Smooth muscle cell (in vitro differentiated cells): ENCODE measurements around the gene MED12L. TPM values are rescaled to one million over a fixed set of nuclear protein-coding genes. Genes with fewer than 3 reads are reported as not detected.
A peak's percentile ranks its signal among the peaks of the same experiment; 100 is the strongest.

Experiments
- DNase-seq: peaks from one replicate; lab custom pipeline; 2025; ENCODE audit not compliant: unreplicated experiment; lab: John Stamatoyannopoulos, UW
- H2AFZ ChIP-seq: fragments of 200-600 bp; sonication (generic); 2 replicates; pipeline ENCODE4 v1.6.0; 2016; ENCODE audit warnings: antibody characterized with exemption, low read depth, mild to moderate bottlenecking
- H3F3A ChIP-seq: fragments of 200-600 bp; sonication (generic); 2 replicates; pipeline ENCODE4 v1.6.0; 2017; ENCODE audit warnings: antibody characterized with exemption, low read depth
- H3K27ac ChIP-seq: fragments of 200-600 bp; sonication (generic); 2 replicates; pipeline ENCODE4 v1.5.1; 2016; ENCODE audit warnings: low read depth, mild to moderate bottlenecking
- H3K27me3 ChIP-seq: fragments of 200-600 bp; sonication (generic); 2 replicates; pipeline ENCODE4 v1.6.1; 2016; ENCODE audit warnings: low read depth, mild to moderate bottlenecking
- H3K36me3 ChIP-seq: fragments of 200-600 bp; sonication (generic); 2 replicates; pipeline ENCODE4 v1.5.1; 2016; ENCODE audit warnings: low read depth
- H3K4me1 ChIP-seq: fragments of 200-600 bp; sonication (generic); 2 replicates; pipeline ENCODE4 v1.5.1; 2016; ENCODE audit warnings: low read depth
- H3K4me2 ChIP-seq: fragments of 200-600 bp; sonication (generic); 2 replicates; pipeline ENCODE4 v1.6.0; 2016; ENCODE audit warnings: mild to moderate bottlenecking
- H3K4me3 ChIP-seq: fragments of 200-600 bp; sonication (generic); 2 replicates; pipeline ENCODE4 v1.5.1; 2016; ENCODE audit warnings: mild to moderate bottlenecking
- H3K79me2 ChIP-seq: fragments of 200-600 bp; sonication (generic); 2 replicates; pipeline ENCODE4 v1.6.0; 2016; ENCODE audit warnings: low read depth, mild to moderate bottlenecking
- H3K9ac ChIP-seq: fragments of 200-600 bp; sonication (generic); 2 replicates; pipeline ENCODE4 v1.6.0; 2016; ENCODE audit warnings: low read depth
- H3K9me3 ChIP-seq: fragments of 200-600 bp; sonication (generic); replicated peaks from 2 replicates; pipeline ENCODE4 v1.5.1; 2016; ENCODE audit warnings: low read depth
- H4K20me1 ChIP-seq: fragments of 200-600 bp; sonication (generic); 2 replicates; pipeline ENCODE4 v1.6.0; 2016; ENCODE audit warnings: low read depth
- WGBS: methylation state at CpG from one replicate; pipeline ENCODE4 v1.1.7; 2016; ENCODE audit warnings: low lambda C conversion rate; 5-methylcytosine and 5-hydroxymethylcytosine counted together
- polyA plus RNA-seq: library from polyadenylated mRNA; unstranded; fragments of >200 nt; fragmentation: Nextera tagmentation; extraction: Ambion mirVana; gene quantifications from 2 replicates; pipeline ENCODE4 v1.2.1, GENCODE V29; 2016
- total RNA-seq: library from RNA; depleted of rRNA; stranded (reverse); fragments of >200 nt; gene quantifications from 2 replicates; pipeline ENCODE4 v1.2.3, GENCODE V29; 2014
- TF ChIP-seq, protein P1 (sequence below): fragments of 200-600 bp; sonication (generic); IDR thresholded peaks from 2 replicates; pipeline ENCODE4 v1.5.1; 2017; ENCODE audit warnings: borderline replicate concordance, mild to moderate bottlenecking, antibody characterized with exemption; ENCODE audit not compliant: insufficient read depth, poor library complexity, severe bottlenecking

Gene MED12L
- total and polyA plus RNA-seq, 2 experiments from 2014 or later, result 0.26 to 1.5 TPM

DNA sequence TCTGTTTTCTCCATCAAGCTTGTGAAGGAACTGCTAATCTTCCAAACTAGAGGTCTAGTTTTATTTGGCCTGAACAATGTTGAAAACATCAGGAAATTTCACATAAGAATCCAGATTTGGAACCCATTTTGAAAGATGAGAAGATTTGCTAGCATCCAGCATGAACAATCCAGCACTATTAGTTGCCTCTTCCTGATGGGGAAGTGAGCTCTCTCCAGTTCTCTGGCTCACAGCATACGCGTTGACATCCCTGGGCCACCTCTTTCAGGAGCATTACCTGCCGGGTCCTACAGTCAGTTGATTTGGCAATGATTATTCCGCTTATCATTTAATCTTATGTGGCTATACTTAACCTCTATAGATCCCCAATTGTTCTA is 220.3 kb downstream of the MED12L start:
- WGBS, result 74% methylated on average over 4 of the region's 4 CpGs
- Histone ChIP-seq H3K9me3 (no peaks in the 10 kb centered on the region), H2AFZ (no peak overlapping the region), H3K79me2 (no peaks in the 10 kb centered on the region), H3K36me3 (no peaks in the 10 kb centered on the region), H4K20me1 (peaks cover 8% of the 10 kb centered on the region), H3K27me3 (no peaks in the 10 kb centered on the region), H3K4me2 (peak overlapping the region; percentile 70), H3K9ac (peak overlapping the region; percentile 39), H3F3A (no peaks in the 10 kb centered on the region), H3K4me3 (no peak overlapping the region), H3K4me1 (peaks cover 11% of the 10 kb centered on the region), H3K27ac (peak overlapping the region; percentile 79)
- TF ChIP-seq, protein P1, sequence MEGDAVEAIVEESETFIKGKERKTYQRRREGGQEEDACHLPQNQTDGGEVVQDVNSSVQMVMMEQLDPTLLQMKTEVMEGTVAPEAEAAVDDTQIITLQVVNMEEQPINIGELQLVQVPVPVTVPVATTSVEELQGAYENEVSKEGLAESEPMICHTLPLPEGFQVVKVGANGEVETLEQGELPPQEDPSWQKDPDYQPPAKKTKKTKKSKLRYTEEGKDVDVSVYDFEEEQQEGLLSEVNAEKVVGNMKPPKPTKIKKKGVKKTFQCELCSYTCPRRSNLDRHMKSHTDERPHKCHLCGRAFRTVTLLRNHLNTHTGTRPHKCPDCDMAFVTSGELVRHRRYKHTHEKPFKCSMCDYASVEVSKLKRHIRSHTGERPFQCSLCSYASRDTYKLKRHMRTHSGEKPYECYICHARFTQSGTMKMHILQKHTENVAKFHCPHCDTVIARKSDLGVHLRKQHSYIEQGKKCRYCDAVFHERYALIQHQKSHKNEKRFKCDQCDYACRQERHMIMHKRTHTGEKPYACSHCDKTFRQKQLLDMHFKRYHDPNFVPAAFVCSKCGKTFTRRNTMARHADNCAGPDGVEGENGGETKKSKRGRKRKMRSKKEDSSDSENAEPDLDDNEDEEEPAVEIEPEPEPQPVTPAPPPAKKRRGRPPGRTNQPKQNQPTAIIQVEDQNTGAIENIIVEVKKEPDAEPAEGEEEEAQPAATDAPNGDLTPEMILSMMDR, result no peak
- DNase-seq, result no peak

DNA sequence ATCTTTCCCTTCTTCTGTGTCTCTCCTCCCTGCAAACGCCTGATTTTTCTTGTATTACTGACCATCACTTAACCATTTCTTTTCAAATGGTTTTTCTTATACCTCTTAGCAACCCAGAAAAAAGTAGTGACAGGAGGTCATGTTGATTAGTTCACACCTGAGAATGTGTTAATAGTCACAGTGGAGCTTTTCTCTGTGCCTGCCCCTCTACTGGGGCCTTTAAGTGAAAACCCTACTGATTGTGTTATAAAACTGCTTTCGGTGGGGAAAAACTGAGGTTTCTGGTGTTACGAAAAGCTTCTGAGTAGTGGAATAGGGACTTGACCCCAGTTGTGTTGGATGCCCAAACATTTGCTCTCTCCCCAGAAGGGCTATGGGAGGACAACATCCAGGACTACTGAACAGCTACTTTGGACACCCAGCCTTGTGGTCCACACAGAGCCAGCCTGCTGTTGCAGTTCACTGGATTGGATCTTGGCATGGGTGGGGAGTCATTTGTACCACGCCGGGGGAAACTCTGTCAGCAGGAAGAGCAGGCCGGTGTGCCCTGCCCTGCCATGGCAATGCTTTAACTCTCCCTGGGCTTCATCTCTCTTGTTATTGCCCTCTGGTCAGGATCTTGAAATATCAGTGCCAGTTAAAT is 220.8 kb downstream of the MED12L start:
- Histone ChIP-seq H3K27ac (peak overlapping the region; percentile 79), H3K4me2 (peak overlapping the region; percentile 70), H3F3A (no peaks in the 10 kb centered on the region), H3K4me3 (no peak overlapping the region), H3K4me1 (peaks cover 11% of the 10 kb centered on the region), H3K79me2 (no peaks in the 10 kb centered on the region), H4K20me1 (peaks cover 5% of the 10 kb centered on the region), H3K9ac (peak overlapping the region; percentile 39), H3K27me3 (no peaks in the 10 kb centered on the region), H3K9me3 (no peaks in the 10 kb centered on the region), H2AFZ (no peak overlapping the region), H3K36me3 (no peaks in the 10 kb centered on the region)
- WGBS, result 93% methylated on average over 6 of the region's 6 CpGs
- TF ChIP-seq, protein P1, result no peak
- no peak for DNase-seq

DNA sequence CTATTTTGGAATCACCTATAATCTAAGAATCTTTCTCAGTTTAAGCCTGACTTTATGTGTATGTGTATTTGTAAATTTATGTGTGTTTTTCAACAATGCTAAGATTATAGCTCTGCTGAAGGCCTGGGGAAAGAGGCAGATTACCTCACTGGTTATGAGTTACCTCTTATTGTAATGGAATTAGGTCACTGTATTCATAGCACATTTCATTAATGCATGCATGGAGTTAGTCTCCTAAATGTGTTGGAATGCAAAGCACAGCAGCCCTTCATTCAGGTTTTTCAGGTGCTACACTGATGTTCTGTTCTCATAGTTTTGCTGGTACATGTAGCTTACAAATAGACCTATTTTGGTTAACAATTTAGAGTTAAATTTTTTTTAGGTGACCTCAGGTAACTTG is 221.7 kb downstream of the MED12L start:
- no peak overlapping the region for H3K4me2 ChIP-seq
- no peaks in the 10 kb centered on the region for H4K20me1 ChIP-seq
- no peak overlapping the region for H3K4me3 ChIP-seq
- no peaks in the 10 kb centered on the region for H3K79me2 ChIP-seq
- TF ChIP-seq, protein P1, result no peak
- peaks cover 11% of the 10 kb centered on the region for H3K4me1 ChIP-seq
- H3K9me3 ChIP-seq, result no peaks in the 10 kb centered on the region
- H3K27ac ChIP-seq, result peak overlapping the region; percentile 79
- H3K9ac ChIP-seq, result no peak overlapping the region
- H2AFZ ChIP-seq, result no peak overlapping the region
- no peak for DNase-seq
- H3K27me3 ChIP-seq, result no peaks in the 10 kb centered on the region
- H3F3A ChIP-seq, result no peaks in the 10 kb centered on the region
- no peaks in the 10 kb centered on the region for H3K36me3 ChIP-seq
